SK-N-SH treated with all-trans-retinoic acid at 6 μM for 48 hours (cell line): Measurements from ENCODE around the gene FOXI2.

ENCODE experiments used
- ATAC-seq: fragments of 200-7000 bp; cut with Tn5 transposase; 3 replicates; pipeline ENCODE4 v1.9.1; 2020; ENCODE audit warnings: mild to moderate bottlenecking, moderate library complexity
- ARNTL ChIP-seq: fragments of 450-650 bp; formaldehyde crosslinking; IDR thresholded peaks from 2 replicates; pipeline ENCODE4 v1.5.0; 2020; ENCODE audit warnings: low read depth, mild to moderate bottlenecking, moderate library complexity, borderline replicate concordance
- BACH2 ChIP-seq: fragments of 250-450 bp; sonication (Bioruptor Pico); IDR thresholded peaks from 2 replicates; pipeline ENCODE4 v1.9.0; 2021; ENCODE audit warnings: mild to moderate bottlenecking, borderline replicate concordance
- CREB5 ChIP-seq: fragments of 250-450 bp; sonication (Bioruptor Pico); IDR thresholded peaks from 2 replicates; pipeline ENCODE4 v1.5.1; 2020; ENCODE audit warnings: low read depth, mild to moderate bottlenecking, moderate library complexity
- CSDC2 ChIP-seq: fragments of 250-450 bp; sonication (Bioruptor Pico); IDR thresholded peaks from 2 replicates; pipeline ENCODE4 v1.5.0; 2020; ENCODE audit warnings: mild to moderate bottlenecking, moderate library complexity
- CSRNP3 ChIP-seq: fragments of 250-450 bp; sonication (Bioruptor Pico); IDR thresholded peaks from 2 replicates; pipeline ENCODE4 v1.5.1; 2021; ENCODE audit warnings: mild to moderate bottlenecking, moderate library complexity
- GLIS3 ChIP-seq: fragments of 250-450 bp; sonication (Bioruptor Pico); IDR thresholded peaks from 2 replicates; pipeline ENCODE4 v1.5.0; 2020; ENCODE audit warnings: mild to moderate bottlenecking, moderate library complexity
- OSR1 ChIP-seq: fragments of 250-450 bp; sonication (Bioruptor Pico); IDR thresholded peaks from 2 replicates; pipeline ENCODE4 v1.8.0; 2022; ENCODE audit warnings: moderate library complexity, mild to moderate bottlenecking, inconsistent platforms
- PATZ1 ChIP-seq: fragments of 250-450 bp; sonication (Bioruptor Pico); IDR thresholded peaks from 2 replicates; pipeline ENCODE4 v1.8.0; 2020; ENCODE audit warnings: mild to moderate bottlenecking, moderate library complexity, borderline replicate concordance
- POU6F1 ChIP-seq: fragments of 250-450 bp; sonication (Bioruptor Pico); IDR thresholded peaks from 2 replicates; pipeline ENCODE4 v1.8.0; 2021; ENCODE audit warnings: low read depth, mild to moderate bottlenecking, moderate library complexity, borderline replicate concordance
- PPARA ChIP-seq: fragments of 250-450 bp; sonication (Bioruptor Pico); IDR thresholded peaks from 2 replicates; pipeline ENCODE4 v1.5.0; 2020; ENCODE audit warnings: mild to moderate bottlenecking, borderline replicate concordance
- RARB ChIP-seq: fragments of 250-450 bp; sonication (Bioruptor Pico); IDR thresholded peaks from 2 replicates; pipeline ENCODE4 v1.8.0; 2021; ENCODE audit warnings: mild to moderate bottlenecking, moderate library complexity
- TCF4 ChIP-seq: fragments of 250-450 bp; sonication (Bioruptor Pico); IDR thresholded peaks from 2 replicates; pipeline ENCODE4 v1.8.0; 2021; ENCODE audit warnings: mild to moderate bottlenecking, moderate library complexity, borderline replicate concordance
- TSHZ2 ChIP-seq: fragments of 250-450 bp; sonication (Bioruptor Pico); IDR thresholded peaks from 2 replicates; pipeline ENCODE4 v1.5.0; 2020; ENCODE audit warnings: mild to moderate bottlenecking, moderate library complexity
- ZC3H10 ChIP-seq: fragments of 250-450 bp; sonication (Bioruptor Pico); IDR thresholded peaks from 2 replicates; pipeline ENCODE4 v1.5.1; 2021; ENCODE audit warnings: mild to moderate bottlenecking, moderate library complexity
- ZFP3 ChIP-seq: fragments of 250-450 bp; sonication (Bioruptor Pico); IDR thresholded peaks from 2 replicates; pipeline ENCODE4 v1.5.0; 2020; ENCODE audit warnings: mild to moderate bottlenecking, moderate library complexity
- ZNF565 ChIP-seq: fragments of 450-650 bp; formaldehyde crosslinking; conservative IDR thresholded peaks from 2 replicates; pipeline ENCODE4 v1.5.0; 2020; ENCODE audit warnings: low read depth, mild to moderate bottlenecking, moderate library complexity
- ZNF70 ChIP-seq: fragments of 450-650 bp; formaldehyde crosslinking; IDR thresholded peaks from 2 replicates; pipeline ENCODE4 v1.5.0; 2020; ENCODE audit warnings: mild to moderate bottlenecking, moderate library complexity
- ZNF8 ChIP-seq: fragments of 450-650 bp; formaldehyde crosslinking; IDR thresholded peaks from 2 replicates; pipeline ENCODE4 v1.5.0; 2020; ENCODE audit warnings: mild to moderate bottlenecking, moderate library complexity

Gene FOXI2

GRCh38 chr10:127738512-127739424, 1.8 kb downstream of the FOXI2 start:
- ATAC-seq = no peak
- TF ChIP-seq OSR1 (CRISPR knock-in tag) = no peak
- no peak for TF ChIP-seq ZNF8 (CRISPR knock-in tag)
- no peak for TF ChIP-seq BACH2 (CRISPR knock-in tag)
- TF ChIP-seq RARB = no peak
- no peak for TF ChIP-seq CSRNP3 (CRISPR knock-in tag)
- TF ChIP-seq GLIS3 = no peak
- TF ChIP-seq PATZ1 (CRISPR knock-in tag) = no peak

GRCh38 chr10:127739908-127740307, 2.9 kb downstream of the FOXI2 start:
- TF ChIP-seq ZNF70 (CRISPR knock-in tag) = no peak
- no peak for TF ChIP-seq PATZ1 (CRISPR knock-in tag)
- no peak for TF ChIP-seq TCF4
- no peak for TF ChIP-seq GLIS3
- no peak for TF ChIP-seq ZFP3 (CRISPR knock-in tag)
- no peak for TF ChIP-seq ZNF8 (CRISPR knock-in tag)
- TF ChIP-seq ARNTL (CRISPR knock-in tag) = no peak
- TF ChIP-seq OSR1 (CRISPR knock-in tag) = no peak
- no peak for TF ChIP-seq CSRNP3 (CRISPR knock-in tag)
- no peak for ATAC-seq

- ATAC-seq = no peak
- TF ChIP-seq ZNF8 (CRISPR knock-in tag) (no peak), GLIS3 (no peak), ZNF70 (CRISPR knock-in tag) (no peak), CSRNP3 (CRISPR knock-in tag) (no peak), RARB (no peak), ZNF565 (CRISPR knock-in tag) (no peak), PPARA (CRISPR knock-in tag) (no peak), POU6F1 (CRISPR knock-in tag) (no peak), ZC3H10 (CRISPR knock-in tag) (no peak), TCF4 (no peak), TSHZ2 (no peak), CREB5 (CRISPR knock-in tag) (no peak), PATZ1 (CRISPR knock-in tag) (no peak), CSDC2 (CRISPR knock-in tag) (no peak), ZFP3 (CRISPR knock-in tag) (no peak)
Observed at GRCh38 chr10:127740596-127740995, 3.6 kb downstream of the FOXI2 start.
